NCI-H187 treated with DMSO at 0.1 percent for 48 hours (cell line): Measurements from ENCODE around the gene SSTR4.

Experiments
- DNase-seq: peaks from one replicate; lab custom pipeline; 2025; lab: John Stamatoyannopoulos, UW

The SSTR4 gene

DNA sequence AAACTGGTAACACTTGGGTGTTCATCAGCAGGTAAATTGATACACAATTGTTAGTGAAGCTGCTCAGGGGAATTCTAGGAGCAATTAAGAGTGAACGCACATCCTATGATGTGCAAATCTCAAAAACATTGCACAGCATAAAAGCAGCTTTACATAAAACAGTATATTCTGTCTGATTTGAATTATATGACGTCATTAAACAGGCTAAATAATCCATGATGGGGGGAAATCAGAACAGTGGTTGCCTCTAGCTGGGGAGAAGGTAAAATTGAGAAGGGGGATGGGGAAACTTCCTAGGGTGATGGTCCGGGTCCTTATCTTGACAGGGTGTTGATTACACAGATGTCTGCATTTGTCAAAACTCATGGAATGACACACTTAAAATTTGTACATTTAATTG is 31.7 kb downstream of the SSTR4 start:
- DNase-seq, result no peak

DNA sequence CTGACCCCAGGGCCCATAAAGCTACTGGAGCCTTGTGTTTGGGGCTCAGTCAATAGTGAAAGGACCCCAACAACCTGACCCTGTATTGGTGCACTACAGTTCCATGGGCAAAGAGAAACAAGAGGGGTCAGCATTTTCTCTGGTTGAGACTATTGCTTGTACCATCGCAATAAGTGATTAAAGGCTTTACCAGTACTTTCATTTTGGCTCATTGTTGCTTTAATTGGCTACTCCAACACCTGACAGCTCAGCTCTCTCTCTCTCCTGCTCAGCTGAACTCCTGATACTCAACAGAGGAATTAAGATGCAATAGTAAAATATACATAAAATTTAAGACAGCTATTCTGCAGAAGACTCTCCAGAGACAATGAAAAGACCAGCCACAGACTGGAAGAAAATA is 33.2 kb downstream of the SSTR4 start:
- no peak for DNase-seq

DNA sequence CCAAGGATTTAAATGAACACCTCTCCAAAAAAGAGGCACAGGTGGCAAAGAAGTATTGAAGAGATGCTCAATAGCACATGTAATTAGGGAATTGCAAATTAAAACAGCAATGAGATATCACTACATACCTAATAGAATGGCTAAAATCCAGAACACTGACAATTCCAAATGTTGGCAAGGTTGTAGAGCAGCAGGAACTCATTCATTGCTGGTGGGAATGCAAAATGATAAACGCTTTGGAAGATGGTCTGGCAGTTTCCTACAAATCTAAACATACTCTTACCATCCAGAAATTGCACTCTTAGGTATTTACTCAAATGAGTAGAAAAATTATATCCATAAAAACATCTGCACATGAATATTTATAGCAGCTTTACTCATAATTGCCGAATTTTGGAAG is 34.0 kb downstream of the SSTR4 start:
- no peak for DNase-seq

DNA sequence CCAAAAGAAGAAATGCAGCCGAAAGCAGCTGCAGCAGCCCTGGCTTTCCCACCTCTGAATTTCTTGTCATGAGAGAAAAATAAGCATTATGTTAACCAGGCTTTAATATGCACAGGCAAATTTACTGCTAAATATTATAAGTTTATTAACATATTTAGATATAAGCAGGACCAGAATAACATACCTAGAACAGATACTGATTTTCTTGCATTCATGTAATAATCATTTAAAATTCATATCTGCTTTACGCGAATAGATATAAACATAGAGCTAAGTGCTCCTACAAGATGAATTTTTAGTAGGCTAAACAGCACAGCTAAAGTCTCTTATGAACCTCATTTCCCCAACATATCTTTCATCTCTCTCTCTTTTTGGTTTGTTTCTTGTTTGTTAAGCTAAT is 36.3 kb downstream of the SSTR4 start:
- no peak for DNase-seq

DNA sequence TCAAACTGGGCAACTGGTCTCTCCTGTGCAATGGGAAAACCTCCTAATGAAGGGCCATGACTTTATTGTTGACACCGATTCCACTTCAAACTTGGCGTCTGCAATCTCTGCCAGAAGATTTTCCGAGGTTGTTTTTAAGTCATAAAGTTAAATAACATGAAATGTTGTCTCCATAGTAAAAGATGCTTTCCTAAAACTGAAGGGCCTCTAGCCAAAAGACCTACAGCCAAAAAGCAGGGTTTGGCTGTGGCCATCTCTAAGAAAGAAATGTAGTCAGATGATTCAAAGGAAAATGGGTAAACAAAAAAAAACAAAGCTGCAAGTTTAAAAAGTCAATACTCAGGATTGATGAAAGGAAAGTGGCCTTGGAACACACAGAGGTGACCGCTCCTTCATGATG is 36.9 kb downstream of the SSTR4 start:
- DNase-seq, result no peak

DNA sequence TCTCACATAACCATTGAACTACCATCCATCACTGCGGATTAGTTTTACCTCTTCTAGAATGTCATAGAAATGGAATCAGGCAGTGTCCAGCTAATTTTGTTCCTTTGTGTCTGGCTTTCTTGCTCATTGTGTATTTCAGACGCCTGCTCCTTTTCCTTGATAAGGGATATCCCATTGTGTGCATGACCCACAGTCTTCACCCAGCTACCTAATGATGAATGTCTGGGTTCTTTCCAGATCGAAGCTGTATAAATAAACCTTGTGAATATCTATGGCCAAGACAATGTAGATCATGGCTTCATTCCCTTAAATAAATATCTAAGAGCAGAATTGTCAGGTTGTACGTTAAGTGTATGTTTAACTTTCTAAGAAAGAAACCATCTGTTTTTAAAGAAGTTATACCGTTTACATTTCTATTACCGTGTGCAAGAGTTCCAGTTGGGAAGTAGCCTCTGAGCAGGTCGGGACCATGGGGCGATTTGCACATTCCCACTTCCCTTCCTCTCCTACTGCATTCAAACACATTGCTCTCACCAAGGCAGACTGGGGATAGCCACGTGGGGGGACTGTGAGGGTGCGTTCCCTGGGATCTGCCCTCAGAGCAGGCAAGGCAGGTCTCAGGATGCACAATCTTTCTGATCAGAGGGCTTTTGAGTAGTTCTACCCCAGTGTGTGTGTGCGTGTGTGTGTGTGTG is 37.9 kb downstream of the SSTR4 start:
- no peak for DNase-seq

DNA sequence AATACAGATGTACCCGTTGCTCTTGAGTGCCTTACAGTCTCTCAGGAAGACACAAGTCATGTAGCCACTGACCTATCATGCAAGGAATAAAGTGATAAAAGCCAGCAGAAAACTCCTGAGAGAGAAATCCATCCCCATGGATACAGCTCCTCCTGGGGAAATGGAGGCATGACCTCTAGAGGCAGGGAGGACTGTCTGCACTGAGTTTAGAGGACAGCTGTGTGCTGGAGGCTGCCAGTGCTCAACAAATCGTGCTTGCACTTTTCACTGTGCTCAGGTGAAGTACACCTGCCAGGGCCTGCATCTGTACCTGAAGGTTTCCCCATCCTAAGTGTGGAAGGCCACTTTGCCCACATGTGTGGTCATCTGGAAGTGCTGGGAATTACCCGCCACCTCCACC is 38.9 kb downstream of the SSTR4 start:
- DNase-seq, result no peak

DNA sequence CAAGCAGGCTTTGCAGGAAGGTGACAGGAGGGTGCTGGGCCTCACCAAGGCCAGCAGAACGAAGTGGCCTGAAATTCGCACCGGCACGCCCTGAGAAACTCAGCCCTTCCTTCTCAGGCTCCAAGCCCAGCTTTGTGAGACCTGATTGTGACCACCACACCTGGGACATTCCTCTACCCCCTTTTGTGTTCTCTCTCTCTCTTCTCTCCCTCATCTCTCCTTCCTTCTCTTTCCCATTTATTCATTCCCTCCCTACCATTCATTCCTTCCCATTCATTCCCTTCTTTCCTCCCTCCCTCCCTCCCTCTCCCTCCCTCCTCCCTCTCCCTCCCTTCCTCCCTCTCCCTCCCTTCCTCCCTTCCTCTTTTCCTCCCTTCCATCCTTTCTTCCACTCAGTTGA is 42.2 kb downstream of the SSTR4 start:
- no peak for DNase-seq

DNA sequence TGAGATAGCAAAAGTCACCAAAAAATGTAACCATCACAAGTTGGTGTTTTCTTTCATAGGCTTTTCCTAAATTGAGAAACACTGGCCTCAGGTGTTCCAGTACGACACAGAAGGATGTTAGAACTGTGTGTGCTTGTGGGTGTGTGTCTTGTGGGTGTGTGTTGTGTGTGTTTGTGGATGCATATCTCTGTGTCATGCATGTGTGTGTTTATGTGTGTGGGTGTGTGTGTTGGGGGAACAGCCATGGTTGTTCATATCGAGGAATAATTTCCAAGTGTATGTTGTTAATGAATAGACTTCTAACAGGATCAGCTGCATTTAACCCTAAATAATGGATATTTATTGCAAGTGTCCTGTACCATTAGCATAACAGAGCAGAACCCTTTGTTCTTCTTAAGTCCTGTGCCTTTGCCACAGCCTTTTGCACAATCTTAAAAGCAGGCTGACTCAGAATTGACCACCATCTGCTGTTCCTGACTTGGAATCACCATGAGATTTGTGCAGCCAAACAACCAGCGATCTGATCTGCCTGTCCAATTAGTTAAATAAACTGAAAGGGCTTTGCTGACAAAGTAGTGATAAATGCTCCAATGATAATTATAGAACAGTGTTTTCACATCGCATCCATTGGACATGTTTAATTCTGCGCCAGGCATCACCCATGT is 43.4 kb downstream of the SSTR4 start:
- no peak for DNase-seq

DNA sequence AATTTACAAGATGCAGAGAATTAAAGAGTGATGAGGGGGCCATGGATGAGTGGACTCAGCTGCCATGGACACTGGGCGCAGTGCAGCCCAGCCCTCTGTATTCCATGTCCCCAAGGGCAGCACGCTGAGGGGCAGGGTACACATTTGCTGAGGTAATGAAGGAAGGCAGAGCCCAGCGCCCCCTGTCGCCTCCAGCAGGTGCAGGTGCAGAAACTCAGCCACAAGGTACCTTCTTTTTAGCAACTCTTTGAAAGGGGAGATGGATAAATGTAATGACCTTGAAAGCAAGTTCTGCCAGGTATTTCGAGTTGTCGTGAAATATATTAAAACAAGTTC is 43.9 kb downstream of the SSTR4 start:
- DNase-seq, result no peak

DNA sequence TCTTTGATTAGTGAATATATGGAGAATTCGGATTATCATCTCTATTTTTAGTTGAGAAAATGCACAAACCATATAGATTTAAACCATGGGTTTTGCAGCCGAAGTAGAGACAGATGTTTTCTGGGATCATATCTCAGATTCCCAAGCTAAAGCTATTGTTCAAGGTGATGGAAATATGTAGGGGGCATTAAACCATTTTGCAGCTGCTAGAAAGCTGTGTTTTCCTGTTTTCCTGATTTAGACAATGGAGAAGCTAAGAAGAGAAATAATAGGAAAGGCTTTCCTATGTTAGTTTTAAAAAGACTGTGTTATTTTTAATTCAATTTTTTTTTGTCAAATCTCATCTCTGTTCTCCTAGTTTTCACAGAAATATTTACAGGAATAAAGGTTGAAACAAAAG is 44.8 kb downstream of the SSTR4 start:
- no peak for DNase-seq

DNA sequence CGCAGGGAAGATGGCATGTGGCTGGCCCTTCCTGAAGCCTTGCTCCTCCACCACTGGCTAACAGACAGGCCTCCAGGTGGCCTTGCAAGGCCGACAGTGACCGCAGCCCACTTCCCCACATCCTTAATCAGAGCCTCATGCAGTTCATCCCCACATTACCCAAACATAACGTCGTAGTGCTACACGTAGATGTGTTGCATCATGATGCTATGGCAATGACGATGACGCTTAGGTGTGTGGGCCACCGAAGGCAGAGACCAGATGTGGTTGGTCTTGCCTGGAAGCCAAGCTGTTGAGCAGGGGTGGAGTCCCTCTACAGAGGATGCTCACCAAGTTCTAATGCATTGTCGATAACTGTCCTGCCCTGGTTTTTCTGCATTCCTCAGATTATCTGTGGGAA is 45.4 kb downstream of the SSTR4 start:
- DNase-seq, result no peak

DNA sequence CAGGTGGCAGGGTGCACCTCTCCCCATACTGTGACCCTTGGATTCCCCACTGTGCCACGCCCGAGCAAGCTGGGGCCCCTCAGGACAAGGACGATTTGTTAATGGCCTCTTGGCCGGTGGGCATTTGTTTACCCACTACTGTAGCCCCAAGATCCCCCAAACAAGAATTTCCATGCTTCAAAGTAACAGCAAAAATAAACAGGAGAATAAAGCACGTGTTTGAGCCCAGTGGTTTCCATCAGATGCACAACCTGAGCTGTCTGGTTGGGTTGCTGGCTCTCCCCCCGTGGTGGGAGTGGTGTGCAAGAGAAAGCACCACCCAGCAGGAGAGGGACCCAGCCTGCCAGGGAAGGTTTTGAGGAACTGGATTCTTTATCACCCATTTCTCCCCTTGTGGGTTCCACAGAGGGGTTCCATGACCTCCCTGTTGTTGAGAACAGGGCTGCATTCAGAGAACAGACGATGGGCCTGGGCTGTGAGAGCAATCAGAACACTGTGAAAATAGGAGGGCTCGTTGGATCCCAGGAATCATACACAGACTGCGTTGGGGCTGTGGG is 46.2 kb downstream of the SSTR4 start:
- no peak for DNase-seq

DNA sequence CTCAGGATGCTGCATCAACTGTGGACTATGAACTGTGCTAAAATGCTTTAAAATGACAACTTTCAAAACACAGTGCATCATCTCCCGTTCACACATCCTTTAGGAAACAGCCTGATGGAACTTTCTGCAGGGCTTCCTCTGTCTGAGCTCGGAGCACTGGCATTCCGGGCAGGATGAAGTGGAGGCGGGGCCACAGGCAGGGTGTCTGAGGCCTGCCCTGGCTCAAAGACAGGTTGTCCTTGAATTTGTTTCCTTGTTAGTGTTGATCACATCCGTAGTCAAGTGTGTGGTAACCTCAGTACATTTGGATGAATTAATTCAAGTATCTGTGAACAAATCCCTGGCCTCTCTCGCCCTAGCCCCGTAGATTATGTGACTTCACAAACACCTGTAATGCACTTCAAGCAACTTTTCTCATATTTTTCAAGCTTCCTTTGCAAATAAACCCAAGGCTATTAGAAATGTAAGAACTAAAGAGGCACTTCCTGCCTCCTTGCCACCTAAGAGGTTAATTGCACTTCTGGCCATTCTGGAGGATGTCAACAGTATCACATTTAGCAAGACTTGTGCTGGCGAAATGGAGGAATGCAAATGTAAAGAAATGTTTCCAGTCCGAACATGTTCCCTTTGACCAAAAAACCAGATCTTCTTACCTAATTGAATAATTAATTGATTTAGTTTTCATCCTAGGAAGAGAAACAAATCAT is 47.9 kb downstream of the SSTR4 start:
- DNase-seq, result no peak

DNA sequence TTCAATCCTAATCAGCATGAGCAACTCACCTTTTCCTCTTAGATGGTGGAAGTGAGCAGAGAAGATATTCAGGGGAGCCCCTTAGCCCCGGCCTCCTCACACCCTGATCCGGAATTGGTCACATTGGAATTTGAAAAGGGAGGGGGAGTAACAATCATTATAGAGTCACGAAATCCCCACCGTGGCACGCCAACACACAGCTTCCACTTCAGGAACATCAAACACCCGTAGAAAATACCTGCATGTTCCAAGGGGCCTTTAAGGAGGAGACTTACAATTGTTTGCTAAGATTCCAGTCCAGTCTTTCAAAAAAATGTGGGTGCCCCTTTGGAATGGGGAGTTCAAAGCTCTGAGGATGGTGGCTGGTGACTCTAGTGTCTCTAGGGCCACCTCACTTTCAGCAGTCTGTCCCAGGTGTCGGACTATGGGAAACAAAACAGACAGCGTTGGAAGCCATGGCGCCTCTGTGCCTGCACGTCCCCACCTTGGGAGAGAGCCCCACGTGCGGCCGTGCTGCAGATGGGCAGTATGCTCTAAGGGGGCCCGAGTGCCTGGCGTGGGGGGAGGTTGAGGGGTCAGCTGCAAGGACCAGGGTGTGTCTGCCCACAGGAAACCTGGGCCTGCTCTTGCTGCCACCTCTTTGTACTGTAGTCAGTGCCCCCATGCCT is 48.6 kb downstream of the SSTR4 start:
- no peak for DNase-seq

DNA sequence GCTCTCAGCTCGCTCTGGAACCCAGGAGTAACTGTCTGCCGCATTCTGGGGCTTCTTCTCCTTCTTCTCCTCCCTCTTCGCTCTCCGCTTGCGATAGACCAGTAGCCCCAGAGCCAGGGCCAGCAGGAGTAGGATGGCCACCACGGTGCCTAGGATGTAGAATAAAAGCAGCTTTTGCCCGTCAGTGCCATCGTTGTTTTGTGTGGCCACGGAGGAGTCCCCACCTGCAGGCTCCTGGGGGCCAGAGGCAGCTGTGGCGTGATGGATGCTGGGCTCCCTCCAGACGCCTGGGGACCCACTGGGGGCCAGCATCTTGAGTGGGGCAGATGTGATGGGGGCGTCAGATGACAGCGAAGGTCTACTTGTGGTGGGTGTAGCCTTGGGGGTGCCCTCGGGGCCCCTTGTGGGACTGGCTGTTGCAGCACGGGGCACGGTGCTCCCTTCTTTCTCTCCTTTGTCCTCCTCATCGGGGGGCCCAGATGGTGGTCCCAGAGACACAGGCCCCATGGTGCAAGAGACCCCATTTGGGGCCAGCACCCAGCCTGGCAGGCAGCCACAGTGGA is 49.3 kb downstream of the SSTR4 start:
- no peak for DNase-seq

DNA sequence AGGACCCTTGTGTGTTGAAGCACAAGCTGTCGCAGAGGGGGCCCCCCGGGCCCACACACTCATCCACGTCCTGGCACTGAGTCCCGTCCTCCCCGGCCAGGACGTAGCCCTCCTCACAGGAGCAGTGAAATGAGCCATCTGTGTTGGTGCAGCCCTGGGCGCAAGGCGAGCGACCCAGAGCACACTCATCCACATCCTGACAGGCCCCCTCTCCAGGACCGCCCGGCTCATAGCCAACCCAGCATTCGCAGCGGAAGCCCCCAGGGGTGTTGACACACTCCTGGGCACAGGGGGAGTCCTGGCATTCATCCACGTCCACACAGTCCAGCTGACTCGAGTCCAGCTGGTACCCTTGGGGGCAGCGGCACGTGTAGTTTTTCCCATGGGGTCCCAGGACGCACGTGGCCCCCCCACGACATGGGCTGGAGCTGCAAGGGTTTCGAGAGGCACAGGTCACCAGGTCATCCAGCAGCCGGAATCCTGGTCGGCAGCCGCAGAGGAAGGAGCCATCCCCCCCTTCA is 49.8 kb downstream of the SSTR4 start:
- no peak for DNase-seq

DNA sequence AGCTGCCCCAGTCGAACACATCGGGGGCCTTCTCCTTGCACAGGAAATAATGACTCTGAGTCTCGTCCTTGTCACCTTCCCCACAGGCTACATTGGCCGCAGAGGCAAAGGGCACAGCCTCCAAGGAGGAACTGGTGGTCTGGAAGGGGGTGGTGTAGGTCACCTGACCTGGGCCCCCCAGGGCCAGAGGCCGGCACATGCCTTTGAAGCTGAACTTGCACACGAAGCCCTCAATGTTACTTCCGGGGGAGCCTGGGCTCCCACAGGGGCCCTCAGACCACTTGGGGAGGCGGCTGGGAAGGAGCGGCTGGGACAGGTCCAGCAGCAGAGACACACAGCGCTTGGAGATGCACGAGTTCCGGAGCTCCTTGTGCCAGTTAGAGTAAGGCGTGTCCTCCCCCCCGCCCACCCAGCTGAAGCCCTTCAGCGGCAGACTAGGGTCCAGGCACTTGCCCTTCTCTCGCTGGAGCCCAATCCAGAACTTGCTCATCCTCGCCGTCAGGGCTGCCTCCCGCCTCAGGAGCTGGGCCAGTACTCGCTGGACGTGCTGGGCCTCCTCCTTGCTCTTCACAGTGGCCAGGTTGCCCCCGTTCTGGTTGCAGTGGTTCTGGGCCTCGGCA is 50.4 kb downstream of the SSTR4 start:
- DNase-seq, result no peak

DNA sequence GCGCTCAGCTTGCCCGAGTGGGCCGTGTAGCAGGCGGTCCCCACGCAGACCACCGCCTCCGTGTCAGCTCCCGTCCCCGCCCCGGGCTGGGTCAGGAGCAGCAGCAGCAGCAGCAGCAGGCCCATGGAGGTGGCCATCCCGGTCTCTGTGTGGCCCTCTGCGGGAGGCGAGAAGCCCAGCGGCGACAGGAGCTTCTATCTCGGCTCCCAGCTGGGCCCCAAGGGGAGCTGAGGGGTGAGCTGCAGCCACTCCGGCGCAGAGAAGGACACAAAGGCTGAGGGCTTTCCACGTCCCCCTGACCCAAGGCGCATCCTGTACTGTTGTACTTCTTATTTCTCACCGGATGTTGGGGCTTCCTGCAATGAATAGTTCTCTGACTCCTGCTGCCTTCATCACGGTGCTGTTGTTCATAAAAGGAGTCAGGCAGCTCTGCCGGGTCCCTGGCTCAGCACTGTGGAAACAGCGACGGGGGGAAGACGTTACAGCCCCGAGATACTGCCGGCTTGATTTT is 51.0 kb downstream of the SSTR4 start, which contains the start of gene CD93:
Gene CD93, minus strand, starts transcription at position 269 of the 511 bp plus-strand sequence. Its CDS starts 132 bp downstream, at position 137.
- DNase-seq, result no peak

DNA sequence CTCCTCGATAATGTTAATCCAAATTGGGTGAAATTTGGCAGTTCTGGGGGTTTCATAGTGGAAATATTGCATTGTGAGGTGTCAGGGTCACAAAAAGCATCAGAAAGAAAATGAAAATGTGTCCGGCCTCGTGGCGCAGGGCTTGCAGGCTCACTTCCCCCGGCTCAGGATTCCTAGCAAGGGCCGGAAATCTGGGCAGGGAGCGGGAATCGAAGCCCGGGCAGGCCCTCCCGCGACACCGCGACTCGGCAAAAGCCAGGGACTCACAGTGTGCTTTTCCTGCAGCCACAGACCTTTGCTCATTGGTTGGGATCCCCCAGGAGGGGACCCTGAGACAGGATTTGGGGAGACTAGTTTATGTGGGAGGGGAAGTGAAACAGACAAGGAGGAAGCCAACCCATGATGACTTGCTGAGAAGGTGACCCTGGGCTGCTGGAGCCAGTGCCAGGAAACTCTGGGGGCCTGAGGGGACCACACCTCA is 51.9 kb downstream of the SSTR4 start:
- DNase-seq, result no peak

DNA sequence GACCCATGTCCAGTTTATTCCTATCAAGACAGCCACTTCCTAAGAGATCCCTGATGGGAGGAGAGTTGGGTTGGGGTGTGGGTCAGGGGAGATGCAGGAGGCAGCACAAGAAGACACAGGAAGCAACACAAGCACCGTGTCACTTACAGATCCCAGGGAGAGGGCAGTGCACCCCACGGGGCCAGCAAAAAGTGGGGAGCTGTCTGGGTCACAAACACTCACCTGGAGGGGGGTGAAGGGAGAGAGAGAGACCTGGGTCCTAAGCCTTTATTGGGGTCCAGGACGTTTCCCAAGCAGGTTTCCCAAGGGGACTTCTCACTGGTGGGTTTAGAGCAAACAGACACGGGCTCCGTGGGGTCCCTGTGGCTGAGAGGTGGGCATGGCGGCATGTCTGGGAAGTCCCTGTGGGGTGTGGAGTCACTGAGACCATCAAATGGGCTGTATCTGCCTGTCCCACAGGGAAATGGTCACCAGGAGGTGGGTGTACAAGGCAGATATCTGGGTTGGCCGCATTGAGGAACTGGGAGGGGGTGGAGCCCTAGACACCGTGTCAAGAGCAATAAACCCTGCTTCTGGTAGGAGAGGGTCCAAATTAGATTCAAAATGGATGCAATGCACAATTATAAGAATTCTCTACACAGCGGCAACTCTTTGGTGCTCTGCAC is 52.6 kb downstream of the SSTR4 start:
- no peak for DNase-seq
